ENCODE data around the gene UBAP2.

GRCh38 chr9:34001951-34002350 is 46.7 kb downstream of the UBAP2 start:
- no peak for TF ChIP-seq CTCF (IDR thresholded peaks at IDR 0.05; ENCODE audit: insufficient read depth, low read depth, low read length)
- TF ChIP-seq EZH2 (IDR thresholded peaks at IDR 0.05; ENCODE audit: insufficient read depth, low read length): no peak

All from astrocyte (in vitro differentiated cells and primary cell).